SK-N-SH treated with all-trans-retinoic acid at 6 μM for 48 hours (cell line): Measurements from ENCODE around the gene SPC25.
"Not testable (repeated sequence)": the region's sequence is repeated elsewhere in the genome, so short reads cannot be mapped to it uniquely, and the experiment has no call there.

Source experiments
- GLIS3 ChIP-seq: fragments of 250-450 bp; sonication (Bioruptor Pico); IDR thresholded peaks from 2 replicates; pipeline ENCODE4 v1.5.0; 2020; ENCODE audit warnings: mild to moderate bottlenecking, moderate library complexity
- TF ChIP-seq, protein P1 (sequence below): fragments of 250-450 bp; sonication (Bioruptor Pico); IDR thresholded peaks from 2 replicates; pipeline ENCODE4 v1.8.0; 2020; ENCODE audit warnings: mild to moderate bottlenecking, moderate library complexity, borderline replicate concordance

GRCh38 chr2:168932174-168932573 lies 41.9 kb upstream of the SPC25 start:
- not testable (repeated sequence) for TF ChIP-seq GLIS3
- TF ChIP-seq, protein P1, sequence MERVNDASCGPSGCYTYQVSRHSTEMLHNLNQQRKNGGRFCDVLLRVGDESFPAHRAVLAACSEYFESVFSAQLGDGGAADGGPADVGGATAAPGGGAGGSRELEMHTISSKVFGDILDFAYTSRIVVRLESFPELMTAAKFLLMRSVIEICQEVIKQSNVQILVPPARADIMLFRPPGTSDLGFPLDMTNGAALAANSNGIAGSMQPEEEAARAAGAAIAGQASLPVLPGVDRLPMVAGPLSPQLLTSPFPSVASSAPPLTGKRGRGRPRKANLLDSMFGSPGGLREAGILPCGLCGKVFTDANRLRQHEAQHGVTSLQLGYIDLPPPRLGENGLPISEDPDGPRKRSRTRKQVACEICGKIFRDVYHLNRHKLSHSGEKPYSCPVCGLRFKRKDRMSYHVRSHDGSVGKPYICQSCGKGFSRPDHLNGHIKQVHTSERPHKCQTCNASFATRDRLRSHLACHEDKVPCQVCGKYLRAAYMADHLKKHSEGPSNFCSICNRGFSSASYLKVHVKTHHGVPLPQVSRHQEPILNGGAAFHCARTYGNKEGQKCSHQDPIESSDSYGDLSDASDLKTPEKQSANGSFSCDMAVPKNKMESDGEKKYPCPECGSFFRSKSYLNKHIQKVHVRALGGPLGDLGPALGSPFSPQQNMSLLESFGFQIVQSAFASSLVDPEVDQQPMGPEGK (CRISPR knock-in tag): not testable (repeated sequence)
